ENCODE measurements around the gene MGAT5B. TPM values are rescaled to one million over a fixed set of nuclear protein-coding genes. Genes with fewer than 3 reads are reported as not detected.

MGAT5B gene
- total and polyA plus RNA-seq, 4 experiments from 2014 or later: 0.25 to 2.4 (median 1.8) TPM; not detected in 1

DNA sequence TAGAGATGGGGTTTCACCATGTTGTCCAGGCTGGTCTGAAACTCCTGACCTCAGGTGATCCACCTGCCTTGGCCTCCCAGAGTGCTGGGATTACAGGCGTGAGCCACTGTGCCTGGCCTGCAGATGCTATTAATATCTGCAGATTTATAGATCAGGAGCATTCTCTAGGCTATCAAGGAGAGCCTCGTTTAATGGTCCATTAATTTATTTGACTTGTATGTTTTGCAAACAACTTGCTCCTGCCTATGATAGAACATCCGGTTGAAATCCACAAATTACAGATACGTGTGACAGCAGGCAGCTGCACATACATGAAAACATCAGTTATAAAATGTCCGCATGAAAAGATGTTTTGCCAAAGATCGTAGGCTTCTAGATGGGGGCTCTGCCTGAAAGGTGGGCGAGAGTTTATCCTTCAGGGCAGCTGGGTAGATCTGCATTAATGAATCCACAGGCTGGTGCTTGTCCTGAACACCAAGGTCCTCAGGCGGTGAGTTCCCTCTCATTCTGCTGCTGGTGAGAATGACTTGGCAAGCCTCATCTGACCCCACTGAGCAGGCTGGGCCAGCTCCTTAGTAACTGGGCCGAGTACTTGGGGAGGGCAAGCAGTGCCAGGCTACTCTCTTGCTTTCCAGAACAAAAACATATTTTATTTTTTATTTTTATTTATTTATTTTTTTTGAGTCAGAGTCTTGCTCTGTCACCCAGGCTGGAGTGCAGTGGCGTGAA is 37.1 kb upstream of the MGAT5B start:
- peaks cover 0 to 6% (median 2%) of the 10 kb centered on the region in 4 donors for H3K4me1 Mint-ChIP-seq

DNA sequence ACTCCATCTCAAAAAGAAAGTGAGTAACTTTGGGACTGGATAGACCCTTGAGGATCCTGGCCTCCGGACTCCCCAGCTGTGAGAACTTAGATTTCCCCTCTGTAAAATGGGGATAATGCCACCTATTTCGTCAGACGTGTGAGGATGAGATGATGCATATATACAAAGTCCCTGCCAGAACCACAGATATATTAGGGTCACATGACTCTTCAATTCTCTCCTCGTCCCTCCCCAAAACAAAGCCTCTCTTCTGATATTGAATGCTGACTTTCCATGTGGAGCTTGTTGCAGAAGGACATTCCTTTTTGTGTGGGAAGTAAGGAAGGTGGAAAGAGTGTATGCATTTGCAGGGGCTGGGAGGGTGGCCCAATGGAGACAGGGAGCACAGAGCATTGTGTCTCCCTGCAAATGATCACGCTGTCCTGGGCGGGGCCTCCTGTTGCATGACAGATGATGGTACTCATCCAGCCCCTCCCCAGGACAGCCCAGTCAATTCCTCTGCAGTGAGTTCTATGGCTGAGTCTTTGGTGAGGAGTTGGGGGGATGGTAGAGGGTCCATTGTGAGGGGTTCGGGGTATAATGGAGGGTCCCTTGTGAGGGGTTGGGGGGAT is 35.1 kb upstream of the MGAT5B start:
- no peak overlapping the region for H3K27ac ChIP-seq (ENCODE audit: low read depth, low read length)
- no peaks in the 10 kb centered on the region for H3K4me1 Mint-ChIP-seq
- no peaks in the 10 kb centered on the region for H3K9me3 ChIP-seq (ENCODE audit: control insufficient read depth in 1 of 2, low read length in 2 of 2)
- ChIA-PET CTCF (ENCODE audit: partially characterized antibody) (no interaction called here), POLR2A (ENCODE audit: partially characterized antibody) (interaction anchor here (0.5 kb wide), 1 partner anchor 243 kb away, joined by 4 read pairs; no protein-coding TSS in a partner anchor)
- no peaks in the 10 kb centered on the region for H3K4me1 ChIP-seq (ENCODE audit: insufficient read depth, low read length)
- DNase-seq: no peak
- no peak overlapping the region for H3K4me3 ChIP-seq (ENCODE audit: low read length in 2 of 2)
- peak overlapping the region in 1 of 7 donors; percentile 23 for H3K27ac Mint-ChIP-seq
- H3K36me3 ChIP-seq (ENCODE audit: insufficient read depth, low read length): no peaks in the 10 kb centered on the region
- H3K36me3 Mint-ChIP-seq: no peaks in the 10 kb centered on the region
- no peaks in the 10 kb centered on the region for H3K27me3 ChIP-seq (ENCODE audit: insufficient read depth, low read length)
- intact Hi-C loops (cut with micrococcal nuclease): no loop called here
- H3K4me3 Mint-ChIP-seq: no peak overlapping the region
- no peaks in the 10 kb centered on the region for H3K9me3 Mint-ChIP-seq
- peaks cover 3 to 7% of the 10 kb centered on the region in 2 donors for H3K27me3 Mint-ChIP-seq

More for the DNA sequence above, 37.1 kb upstream of the MGAT5B start:
- Histone ChIP-seq H3K4me1 (ENCODE audit: insufficient read depth, low read length) (peaks cover 4% of the 10 kb centered on the region), H3K27me3 (ENCODE audit: insufficient read depth, low read length) (no peaks in the 10 kb centered on the region), H3K27ac (ENCODE audit: low read depth, low read length) (no peak overlapping the region), H3K9me3 (ENCODE audit: control insufficient read depth in 1 of 2, low read length in 2 of 2) (no peaks in the 10 kb centered on the region), H3K4me3 (ENCODE audit: low read length in 2 of 2) (no peak overlapping the region), H3K36me3 (ENCODE audit: insufficient read depth, low read length) (no peaks in the 10 kb centered on the region)
- H3K36me3 Mint-ChIP-seq: no peaks in the 10 kb centered on the region
- no peaks in the 10 kb centered on the region for H3K9me3 Mint-ChIP-seq
- ChIA-PET CTCF (ENCODE audit: partially characterized antibody) (no interaction called here), POLR2A (ENCODE audit: partially characterized antibody) (no interaction called here)
- peaks cover 3 to 9% of the 10 kb centered on the region in 2 donors for H3K27me3 Mint-ChIP-seq
- H3K27ac Mint-ChIP-seq: no peak overlapping the region
- intact Hi-C loops (cut with micrococcal nuclease): no loop called here
- H3K4me3 Mint-ChIP-seq: no peak overlapping the region
- DNase-seq: no peak

DNA sequence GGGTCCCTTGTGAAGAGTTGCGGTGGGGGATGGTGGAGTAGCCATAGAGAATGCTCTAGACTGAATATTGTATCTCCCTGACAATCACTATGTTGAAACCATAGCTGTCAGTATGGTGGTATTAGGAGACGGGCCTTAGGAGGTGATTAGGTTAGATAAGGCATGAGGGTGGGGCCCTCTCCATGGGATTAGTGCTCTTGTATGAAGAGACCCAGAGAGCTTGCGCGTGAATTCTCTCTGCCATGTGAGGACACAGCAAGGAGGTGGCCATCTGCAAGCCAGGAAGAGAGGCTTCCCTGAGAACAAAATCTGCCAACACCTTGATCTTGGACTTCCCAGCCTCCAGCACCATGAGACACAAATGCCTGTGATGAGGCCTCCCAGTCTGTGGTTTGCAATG is 34.5 kb upstream of the MGAT5B start:
- intact Hi-C loops (cut with micrococcal nuclease): no loop called here

DNA sequence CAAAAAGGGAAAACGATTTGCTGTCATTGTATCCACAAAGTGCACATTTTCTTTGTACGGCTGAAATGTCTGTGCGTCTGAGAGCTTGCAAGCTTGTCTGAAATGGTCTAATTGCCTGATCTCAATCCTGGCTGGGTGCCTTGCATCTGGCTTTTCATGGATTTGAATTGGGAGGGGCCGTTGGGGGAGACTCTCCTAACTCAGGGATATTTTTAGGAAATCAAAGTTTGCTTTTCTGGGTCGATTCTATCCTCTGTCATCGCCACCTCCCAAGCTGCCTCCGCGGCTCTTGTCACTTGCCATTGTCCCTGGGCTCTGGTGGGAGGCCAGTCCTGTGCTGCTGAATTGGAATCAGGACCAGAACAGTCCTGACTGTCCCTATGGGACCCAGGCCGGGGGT is 33.3 kb upstream of the MGAT5B start:
- H3K9me3 Mint-ChIP-seq: no peaks in the 10 kb centered on the region
- peaks cover 4 to 9% of the 10 kb centered on the region in 2 donors for H3K27me3 Mint-ChIP-seq
- no peaks in the 10 kb centered on the region for H3K36me3 Mint-ChIP-seq
- peaks cover 2 to 5% (median 5%) of the 10 kb centered on the region in 4 donors for H3K4me1 Mint-ChIP-seq
- Histone ChIP-seq H3K4me1 (ENCODE audit: insufficient read depth, low read length) (peaks cover 7% of the 10 kb centered on the region), H3K9me3 (ENCODE audit: control insufficient read depth in 1 of 2, low read length in 2 of 2) (no peaks in the 10 kb centered on the region), H3K27me3 (ENCODE audit: insufficient read depth, low read length) (no peaks in the 10 kb centered on the region), H3K36me3 (ENCODE audit: insufficient read depth, low read length) (no peaks in the 10 kb centered on the region), H3K4me3 (ENCODE audit: low read length in 2 of 2) (no peak overlapping the region), H3K27ac (ENCODE audit: low read depth, low read length) (no peak overlapping the region)
- intact Hi-C loops (cut with micrococcal nuclease): loop anchor here (5.0 kb wide), 1 partner anchor 123 kb away; the partner anchor contains the start of gene MXRA7
- ChIA-PET CTCF (ENCODE audit: partially characterized antibody) (interaction anchor here (1.0 kb wide), 1 partner anchor 18 kb away, joined by 3 read pairs; no protein-coding TSS in a partner anchor), POLR2A (ENCODE audit: partially characterized antibody) (no interaction called here)
- no peak overlapping the region for H3K27ac Mint-ChIP-seq
- H3K4me3 Mint-ChIP-seq: no peak overlapping the region
- no peak for DNase-seq

More for the DNA sequence above, 34.5 kb upstream of the MGAT5B start:
- DNase-seq: no peak
- ChIA-PET CTCF (ENCODE audit: partially characterized antibody) (no interaction called here), POLR2A (ENCODE audit: partially characterized antibody) (no interaction called here)
- Mint-ChIP-seq H3K4me3 (no peak overlapping the region), H3K9me3 (no peaks in the 10 kb centered on the region), H3K27me3 (peaks cover 2 to 7% of the 10 kb centered on the region in 2 donors), H3K27ac (no peak overlapping the region), H3K4me1 (no peaks in the 10 kb centered on the region), H3K36me3 (no peaks in the 10 kb centered on the region)
- Histone ChIP-seq H3K36me3 (ENCODE audit: insufficient read depth, low read length) (no peaks in the 10 kb centered on the region), H3K4me3 (ENCODE audit: low read length in 2 of 2) (no peak overlapping the region), H3K27me3 (ENCODE audit: insufficient read depth, low read length) (no peaks in the 10 kb centered on the region), H3K9me3 (ENCODE audit: control insufficient read depth in 1 of 2, low read length in 2 of 2) (no peaks in the 10 kb centered on the region), H3K27ac (ENCODE audit: low read depth, low read length) (no peak overlapping the region), H3K4me1 (ENCODE audit: insufficient read depth, low read length) (no peaks in the 10 kb centered on the region)

DNA sequence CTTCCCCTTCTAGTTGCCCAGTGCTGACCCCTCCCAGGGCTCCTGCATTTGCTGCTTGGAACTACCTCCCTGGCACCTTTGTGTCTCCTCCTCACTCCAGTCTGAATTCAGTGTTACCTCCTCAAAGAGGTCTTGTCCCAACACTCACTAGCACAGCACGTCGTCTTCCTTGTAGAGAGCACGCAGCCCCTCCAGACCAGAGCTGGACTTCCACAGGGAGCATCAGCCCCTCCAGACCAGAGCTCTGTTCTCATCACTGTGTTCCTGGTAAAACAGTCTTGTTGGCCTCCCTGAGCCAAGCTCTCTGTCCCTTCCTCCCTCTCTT is 27.8 kb upstream of the MGAT5B start:
- DNase-seq: no peak

DNA sequence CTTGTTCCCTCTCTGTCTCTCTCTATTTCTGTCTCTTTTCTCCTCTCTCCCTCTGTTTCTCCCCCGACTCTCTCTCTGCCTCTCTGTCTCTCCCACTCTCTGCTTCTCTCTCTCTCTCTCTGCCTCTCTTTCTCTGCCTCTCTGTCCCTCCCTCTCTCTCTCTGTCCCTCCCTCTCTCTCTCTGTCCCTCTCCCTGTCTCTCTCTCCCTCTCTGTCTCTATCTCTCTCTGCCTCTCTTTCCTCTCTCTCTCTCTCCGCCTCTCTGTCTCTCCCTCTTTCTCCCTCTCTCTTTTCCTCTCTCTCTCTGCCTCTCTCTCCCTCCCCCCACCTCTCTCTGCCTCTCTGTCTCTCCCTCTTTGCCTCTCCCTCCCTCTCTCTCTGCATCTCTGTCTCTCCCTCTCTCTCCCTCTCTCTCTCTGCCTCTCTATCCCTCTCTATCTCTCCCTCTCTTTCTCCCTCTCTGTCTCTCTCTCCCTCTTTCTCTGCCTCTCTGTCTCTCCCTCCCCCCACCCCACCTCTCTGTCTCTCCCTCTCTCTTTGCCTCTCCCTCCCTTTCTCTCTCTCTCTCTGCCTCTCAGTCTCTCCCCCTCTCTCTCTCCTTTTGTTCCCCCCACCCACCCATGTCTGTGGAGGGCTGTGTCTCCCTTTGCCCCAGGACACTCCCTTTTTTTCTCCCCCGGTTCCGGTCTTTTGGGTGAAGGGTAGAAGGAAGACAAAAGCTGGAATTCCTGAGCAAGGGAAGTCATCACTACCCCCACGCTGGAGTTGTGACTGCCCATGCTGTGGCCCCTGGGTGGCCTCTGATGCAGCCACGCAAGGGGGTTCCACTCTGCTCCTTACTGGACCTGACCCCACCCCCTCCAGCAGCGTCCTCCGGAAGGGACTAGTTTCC is 27.1 kb upstream of the MGAT5B start:
- Mint-ChIP-seq H3K36me3 (no peaks in the 10 kb centered on the region), H3K4me1 (peaks cover 10 to 19% (median 13%) of the 10 kb centered on the region in 4 donors), H3K27me3 (peaks cover 28 to 36% of the 10 kb centered on the region in 2 donors), H3K27ac (peak overlapping the region in 3 of 7 donors; percentile 5 to 70 (median 19)), H3K4me3 (peak overlapping the region in 3 of 8 donors; percentile 10 to 43 (median 29)), H3K9me3 (no peaks in the 10 kb centered on the region)
- Histone ChIP-seq H3K27ac (ENCODE audit: low read depth, low read length) (no peak overlapping the region), H3K4me1 (ENCODE audit: insufficient read depth, low read length) (peaks cover 26% of the 10 kb centered on the region), H3K27me3 (ENCODE audit: insufficient read depth, low read length) (peaks cover 27% of the 10 kb centered on the region), H3K4me3 (ENCODE audit: low read length in 2 of 2) (no peak overlapping the region), H3K9me3 (ENCODE audit: control insufficient read depth in 1 of 2, low read length in 2 of 2) (no peaks in the 10 kb centered on the region), H3K36me3 (ENCODE audit: insufficient read depth, low read length) (no peaks in the 10 kb centered on the region)
- no peak for DNase-seq
- ChIA-PET CTCF (ENCODE audit: partially characterized antibody) (interaction anchor here (0.5 to 1.1 kb wide), 5 partner anchors 26 to 386 kb away, joined by 3 to 5 read pairs (median 3); no protein-coding TSS in a partner anchor), POLR2A (ENCODE audit: partially characterized antibody) (interaction anchor here (1.0 kb wide), 1 partner anchor 107 kb away, joined by 3 read pairs; no protein-coding TSS in a partner anchor)
- intact Hi-C loops (cut with micrococcal nuclease): no loop called here

More for the DNA sequence above, 27.8 kb upstream of the MGAT5B start:
- no peaks in the 10 kb centered on the region for H3K9me3 Mint-ChIP-seq
- Histone ChIP-seq H3K27me3 (ENCODE audit: insufficient read depth, low read length) (peaks cover 24% of the 10 kb centered on the region), H3K27ac (ENCODE audit: low read depth, low read length) (no peak overlapping the region), H3K4me3 (ENCODE audit: low read length in 2 of 2) (no peak overlapping the region), H3K36me3 (ENCODE audit: insufficient read depth, low read length) (no peaks in the 10 kb centered on the region), H3K9me3 (ENCODE audit: control insufficient read depth in 1 of 2, low read length in 2 of 2) (no peaks in the 10 kb centered on the region), H3K4me1 (ENCODE audit: insufficient read depth, low read length) (peaks cover 26% of the 10 kb centered on the region)
- intact Hi-C loops (cut with micrococcal nuclease): no loop called here
- H3K4me3 Mint-ChIP-seq: peak overlapping the region in 5 of 8 donors; percentile 10 to 56 (median 49)
- ChIA-PET POLR2A (ENCODE audit: partially characterized antibody) (no interaction called here), CTCF (ENCODE audit: partially characterized antibody) (interaction anchor here (0.7 to 0.9 kb wide), 2 partner anchors 23 to 106 kb away, joined by 3 read pairs; no protein-coding TSS in a partner anchor)
- H3K36me3 Mint-ChIP-seq: no peaks in the 10 kb centered on the region
- H3K27me3 Mint-ChIP-seq: peaks cover 30 to 36% of the 10 kb centered on the region in 2 donors
- H3K4me1 Mint-ChIP-seq: peaks cover 10 to 19% (median 13%) of the 10 kb centered on the region in 4 donors
- peak overlapping the region in 2 of 7 donors; percentile 19 to 39 for H3K27ac Mint-ChIP-seq

Data from CD4-positive, alpha-beta memory T cell (primary cell).